Gastroesophageal sphincter (tissue), 3 donors: ENCODE results near the gene NXPH4.

ENCODE experiments used
- POLR2A ChIP-seq, 2 donors: fragments of 450-650 bp; IDR thresholded peaks; one replicate each; pipeline ENCODE4 v1.6.1; 2017; ENCODE audit warnings: antibody characterized with exemption in 2 of 2, mild to moderate bottlenecking in 2 of 2, moderate library complexity in 1 of 2
- POLR2AphosphoS5 ChIP-seq: sonication (generic); formaldehyde crosslinking; IDR thresholded peaks from one replicate; pipeline ENCODE4 v1.6.1; 2017; ENCODE audit warnings: antibody characterized with exemption
- TF ChIP-seq, protein P1 (sequence below), 4 experiments: fragments of 200-600 bp in 2 of 4; fragments of 450-650 bp in 2 of 4; sonication (generic) in 1 of 4; IDR thresholded peaks; one replicate each; pipeline ENCODE4 v1.5.1; 2017 to 2019; ENCODE audit warnings: antibody characterized with exemption in 4 of 4, mild to moderate bottlenecking in 2 of 4, moderate library complexity in 2 of 4

DNA sequence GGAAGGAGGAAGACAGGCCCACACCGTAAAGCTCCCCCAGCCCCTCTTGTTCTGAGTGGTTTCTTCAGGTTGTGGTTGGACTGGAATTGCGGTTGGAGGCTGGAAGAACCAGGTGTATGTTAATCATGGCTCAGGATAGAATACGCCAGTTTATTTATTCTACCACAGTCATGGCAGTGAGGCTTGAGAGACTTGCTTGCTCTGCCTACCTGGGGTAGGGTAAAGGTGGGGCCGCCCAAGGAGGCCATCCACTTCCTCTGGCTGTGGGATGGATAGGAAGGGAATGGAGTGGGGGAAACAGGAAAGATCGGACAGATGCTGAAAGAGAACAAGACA lies 21.0 kb downstream of the NXPH4 start:
- TF ChIP-seq POLR2AphosphoS5 (no peak), POLR2A (IDR thresholded peaks at IDR 0.05) (no peak)
- TF ChIP-seq, protein P1, sequence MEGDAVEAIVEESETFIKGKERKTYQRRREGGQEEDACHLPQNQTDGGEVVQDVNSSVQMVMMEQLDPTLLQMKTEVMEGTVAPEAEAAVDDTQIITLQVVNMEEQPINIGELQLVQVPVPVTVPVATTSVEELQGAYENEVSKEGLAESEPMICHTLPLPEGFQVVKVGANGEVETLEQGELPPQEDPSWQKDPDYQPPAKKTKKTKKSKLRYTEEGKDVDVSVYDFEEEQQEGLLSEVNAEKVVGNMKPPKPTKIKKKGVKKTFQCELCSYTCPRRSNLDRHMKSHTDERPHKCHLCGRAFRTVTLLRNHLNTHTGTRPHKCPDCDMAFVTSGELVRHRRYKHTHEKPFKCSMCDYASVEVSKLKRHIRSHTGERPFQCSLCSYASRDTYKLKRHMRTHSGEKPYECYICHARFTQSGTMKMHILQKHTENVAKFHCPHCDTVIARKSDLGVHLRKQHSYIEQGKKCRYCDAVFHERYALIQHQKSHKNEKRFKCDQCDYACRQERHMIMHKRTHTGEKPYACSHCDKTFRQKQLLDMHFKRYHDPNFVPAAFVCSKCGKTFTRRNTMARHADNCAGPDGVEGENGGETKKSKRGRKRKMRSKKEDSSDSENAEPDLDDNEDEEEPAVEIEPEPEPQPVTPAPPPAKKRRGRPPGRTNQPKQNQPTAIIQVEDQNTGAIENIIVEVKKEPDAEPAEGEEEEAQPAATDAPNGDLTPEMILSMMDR (IDR thresholded peaks at IDR 0.05) = no peak
